NCI-H2107 (cell line): ENCODE results near the gene ARHGAP24.
A peak's percentile ranks its signal among the peaks of the same experiment; 100 is the strongest.

Experiments
- DNase-seq: peaks from one replicate; lab custom pipeline; 2025; lab: John Stamatoyannopoulos, UW

The ARHGAP24 gene

GRCh38 chr4:85741381-85741780, 266.4 kb downstream of the ARHGAP24 start:
- DNase-seq: no peak

GRCh38 chr4:85741921-85742591, 267.1 kb downstream of the ARHGAP24 start:
- DNase-seq: no peak

GRCh38 chr4:85744950-85745349, 270.0 kb downstream of the ARHGAP24 start:
- DNase-seq: no peak

DNA sequence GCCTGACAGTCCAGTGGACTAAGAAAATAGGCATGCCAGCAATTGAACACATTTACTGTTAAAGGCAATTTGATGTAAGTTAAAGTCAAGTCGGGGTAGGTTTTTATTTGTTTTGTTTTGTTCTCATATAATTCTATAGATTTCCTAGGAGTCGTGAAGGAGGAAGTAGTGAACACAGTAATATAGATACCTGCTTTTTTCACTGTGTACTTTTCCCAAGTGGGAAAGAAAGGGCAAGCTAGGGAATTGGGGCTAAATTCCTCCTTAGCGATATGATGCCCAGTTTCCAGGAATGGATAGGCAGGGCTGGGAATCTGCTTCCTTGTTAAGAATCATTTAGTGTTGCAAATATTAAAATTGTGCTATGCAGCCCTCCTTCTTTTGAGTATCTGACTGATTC, 271.0 kb downstream of the ARHGAP24 start:
- DNase-seq: no peak

- peak; percentile 7 for DNase-seq
Observed at GRCh38 chr4:85747882-85748491, 273.0 kb downstream of the ARHGAP24 start.

- DNase-seq: no peak
Observed at GRCh38 chr4:85748654-85749053, 273.7 kb downstream of the ARHGAP24 start.

DNA sequence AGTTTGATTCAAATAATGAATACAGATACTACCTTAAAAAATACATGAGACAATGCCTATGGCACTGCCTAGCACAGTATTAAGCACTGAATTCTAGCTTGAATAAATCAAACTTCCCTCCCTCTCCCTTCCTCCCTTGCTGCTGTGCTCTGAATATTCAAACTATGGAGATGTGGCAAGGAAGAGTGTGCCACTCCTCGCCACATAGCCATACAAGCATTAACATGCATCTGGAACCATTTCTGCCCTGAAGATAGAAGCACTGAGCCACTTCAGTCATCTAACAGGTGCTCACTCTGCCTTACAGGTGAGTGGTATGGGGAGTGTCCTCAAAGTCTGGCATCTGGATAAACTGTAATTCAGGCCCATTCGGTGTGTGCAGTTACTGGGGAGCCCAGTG, 276.9 kb downstream of the ARHGAP24 start:
- no peak for DNase-seq

DNA sequence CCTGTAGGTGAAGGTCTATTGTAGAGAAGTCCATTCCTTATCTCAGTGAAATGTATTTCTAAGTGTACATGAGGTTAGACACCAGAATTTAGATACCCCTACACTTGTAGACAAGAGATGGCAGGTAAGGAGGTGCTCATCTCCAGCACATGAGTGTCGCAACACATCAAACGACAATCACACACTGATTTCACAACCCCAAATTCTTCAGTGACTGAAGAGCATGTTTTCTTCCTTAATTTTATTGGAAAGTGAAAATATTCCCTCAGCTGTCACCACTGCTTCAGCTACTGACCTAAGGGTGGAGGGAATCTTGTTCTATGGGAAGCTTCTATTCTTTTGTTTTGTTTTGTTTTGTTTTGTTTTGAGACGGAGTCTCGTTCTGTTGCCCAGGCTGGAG, 280.3 kb downstream of the ARHGAP24 start:
- DNase-seq: no peak

DNA sequence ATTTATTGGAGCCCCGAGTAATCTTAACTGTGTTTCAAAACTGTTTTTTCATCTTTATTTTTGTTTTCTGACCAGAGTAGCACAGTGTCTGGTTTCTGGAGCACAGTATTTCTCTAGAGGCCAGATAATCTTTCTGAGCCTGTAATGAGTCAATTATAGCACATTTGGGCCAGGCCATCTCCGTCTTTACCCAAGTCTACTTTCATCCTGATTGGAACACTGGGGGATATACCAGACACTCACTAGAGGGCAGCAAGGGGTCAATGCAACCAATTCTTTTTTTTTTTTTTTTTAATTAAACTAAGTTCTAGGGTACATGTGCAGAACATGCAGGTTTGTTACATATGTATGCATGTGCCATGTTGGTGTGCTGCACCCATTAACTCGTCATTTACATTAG, 282.0 kb downstream of the ARHGAP24 start:
- DNase-seq: no peak

DNA sequence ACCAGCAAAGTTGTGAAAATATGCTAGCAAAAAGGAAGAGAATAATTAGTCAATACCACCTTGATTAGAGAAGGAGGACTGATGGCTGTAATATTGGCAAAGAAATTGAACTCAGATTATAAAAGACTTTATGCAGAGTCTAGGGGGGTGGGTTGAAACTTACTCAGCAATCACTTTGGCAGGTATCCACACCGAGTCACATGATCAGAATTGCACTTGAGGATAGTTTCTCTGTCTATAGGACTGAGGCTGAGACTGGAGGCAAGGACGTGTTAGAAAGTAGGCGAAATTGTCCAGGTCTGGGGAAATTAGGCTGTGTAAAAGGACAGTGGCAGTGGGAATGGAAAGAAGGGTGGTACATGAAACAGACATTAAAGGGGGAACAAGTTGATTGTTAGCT, 284.4 kb downstream of the ARHGAP24 start:
- DNase-seq: no peak

- DNase-seq: no peak
Observed at GRCh38 chr4:85760511-85760910, 285.6 kb downstream of the ARHGAP24 start.

- DNase-seq: no peak
Observed at GRCh38 chr4:85761803-85762528, 287.0 kb downstream of the ARHGAP24 start.

DNA sequence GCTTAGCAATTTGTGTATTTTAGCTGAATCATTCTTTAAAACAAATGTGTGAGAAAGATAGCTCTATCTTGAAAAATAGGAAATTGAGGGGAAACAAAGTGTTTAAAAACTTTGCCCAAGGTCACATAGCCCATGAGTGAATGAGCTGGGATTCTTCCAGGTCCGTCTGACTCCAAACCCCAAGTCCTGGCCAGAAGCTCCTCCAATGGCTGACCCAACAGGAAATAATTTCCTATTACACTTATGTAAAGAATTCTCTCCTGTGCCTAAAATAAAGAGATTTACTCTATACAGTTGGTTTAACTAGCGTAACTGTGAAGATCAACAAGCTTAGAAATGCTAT, 287.6 kb downstream of the ARHGAP24 start:
- no peak for DNase-seq

DNA sequence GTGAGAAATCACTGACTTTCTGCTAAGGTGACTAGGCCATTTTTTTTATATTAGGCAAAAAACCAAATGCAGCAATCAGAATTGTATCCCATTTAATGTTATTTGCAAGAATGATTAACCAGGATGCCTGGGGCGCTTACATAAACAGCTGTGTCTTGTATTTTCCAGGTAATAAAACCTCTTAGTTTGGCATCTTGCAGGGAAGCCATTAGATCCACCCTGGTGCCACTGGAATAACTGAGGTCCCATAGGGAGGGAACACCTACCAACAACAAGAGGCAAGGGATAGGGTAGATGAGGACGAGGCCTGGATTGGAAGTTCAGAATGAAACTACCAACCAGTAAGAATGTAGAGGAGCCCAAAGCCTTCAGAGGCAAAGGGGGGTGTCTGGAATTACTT, 288.3 kb downstream of the ARHGAP24 start:
- no peak for DNase-seq

DNA sequence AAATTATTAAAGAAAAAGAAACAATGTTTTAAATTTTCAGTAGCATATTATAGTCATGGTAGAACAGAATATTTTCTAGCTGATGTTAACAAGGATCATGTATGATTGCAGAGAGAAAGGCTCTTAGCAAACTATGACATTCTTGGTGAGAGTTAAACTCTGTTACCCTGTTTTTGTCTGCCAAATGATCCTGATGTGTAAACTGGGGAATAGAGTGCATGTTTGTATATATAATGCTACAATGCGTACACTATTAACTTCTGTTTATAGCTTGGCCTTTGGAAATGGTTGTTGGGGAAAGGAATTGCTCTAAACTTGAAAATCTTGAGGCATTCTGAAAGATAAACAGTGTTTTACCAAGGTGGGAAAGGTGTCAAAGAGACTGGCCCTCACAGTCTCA, 292.7 kb downstream of the ARHGAP24 start:
- DNase-seq: no peak

GRCh38 chr4:85769009-85769408, 294.1 kb downstream of the ARHGAP24 start:
- DNase-seq: no peak

DNA sequence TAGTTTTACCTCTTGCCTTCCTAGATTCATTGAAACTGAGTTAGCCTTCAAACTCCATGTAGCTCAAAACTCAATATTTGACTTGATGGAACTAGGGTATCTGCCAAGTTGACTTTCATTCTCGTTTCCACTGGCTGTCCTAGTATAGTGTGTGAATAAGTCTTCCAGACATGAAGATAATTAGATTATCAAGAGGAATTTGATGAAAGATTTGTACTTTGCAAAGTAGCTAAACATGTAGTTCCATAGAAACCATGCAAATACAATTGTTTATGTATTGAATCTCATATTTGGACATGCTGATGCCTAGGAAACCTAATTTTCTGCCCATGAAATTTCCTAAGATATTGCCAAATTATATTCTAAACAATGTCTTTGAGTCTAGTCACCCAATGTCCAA, 297.5 kb downstream of the ARHGAP24 start:
- no peak for DNase-seq

GRCh38 chr4:85773372-85773771, 298.4 kb downstream of the ARHGAP24 start:
- DNase-seq: no peak

DNA sequence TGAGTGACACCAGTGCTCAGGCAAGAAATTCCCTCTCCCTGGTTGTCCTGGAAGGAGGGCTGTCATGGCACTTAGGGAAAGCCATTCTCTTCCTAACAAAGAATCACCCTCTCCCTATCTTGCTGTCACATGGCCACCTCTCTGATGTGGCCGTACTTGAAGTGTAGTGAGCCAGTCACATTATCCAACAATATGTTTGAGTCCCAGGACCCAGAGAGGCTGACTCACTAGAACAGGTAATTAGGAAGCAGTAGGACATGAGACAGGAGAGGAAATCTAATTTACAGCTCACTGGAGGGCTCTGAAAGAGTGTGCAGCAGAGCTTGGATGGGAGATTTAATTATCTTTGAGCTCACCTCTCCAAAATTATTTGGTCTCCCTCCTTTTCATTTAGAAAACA, 299.1 kb downstream of the ARHGAP24 start:
- DNase-seq: no peak

- no peak for DNase-seq
Observed at GRCh38 chr4:85774489-85774888, 299.5 kb downstream of the ARHGAP24 start.

DNA sequence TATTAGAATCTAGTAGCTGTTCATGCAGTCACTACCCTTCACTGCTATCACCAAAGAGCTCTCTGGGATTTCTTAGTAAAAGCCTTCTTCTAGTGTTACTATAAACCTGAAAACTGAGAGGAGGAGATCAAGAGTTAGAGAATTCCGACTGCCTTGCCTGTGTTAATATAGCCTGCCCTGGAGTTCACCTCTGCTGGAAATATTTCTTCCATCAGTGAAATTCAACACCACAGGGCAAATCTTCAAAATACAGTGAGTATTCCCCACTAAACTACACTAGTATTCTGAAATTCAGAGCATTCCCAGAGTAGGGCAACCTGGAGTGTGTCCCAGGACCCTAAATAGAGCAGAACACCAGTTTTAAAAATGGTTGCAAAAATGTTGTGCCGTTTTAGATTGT, 301.1 kb downstream of the ARHGAP24 start:
- DNase-seq: no peak

DNA sequence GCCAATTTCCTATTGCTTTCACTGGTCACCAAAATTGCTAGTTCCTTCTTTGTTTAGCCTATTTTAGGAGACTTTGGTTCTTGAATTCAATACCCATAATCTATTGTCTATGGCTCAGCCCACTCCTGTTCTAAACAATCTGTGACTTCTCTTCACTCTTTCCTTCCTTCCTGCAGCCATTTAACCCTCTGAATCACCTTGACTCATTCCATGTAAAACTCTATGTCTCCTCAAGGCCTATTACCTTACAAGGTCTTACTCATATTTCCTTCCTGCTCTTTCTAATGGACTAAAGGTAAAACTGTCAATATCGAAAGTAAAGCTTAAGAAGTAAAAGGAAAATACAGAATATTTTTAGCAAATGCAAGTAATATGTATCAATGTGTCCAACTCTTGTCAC, 301.6 kb downstream of the ARHGAP24 start:
- no peak for DNase-seq

- no peak for DNase-seq
Observed at GRCh38 chr4:85777908-85778631, 303.1 kb downstream of the ARHGAP24 start.
